NK-92 (cell line): Measurements from ENCODE around the gene SDCCAG8.

Experiments
- DNase-seq: peaks from one replicate; lab custom pipeline; 2025; ENCODE audit not compliant: unreplicated experiment; lab: John Stamatoyannopoulos, UW

The SDCCAG8 gene

DNA sequence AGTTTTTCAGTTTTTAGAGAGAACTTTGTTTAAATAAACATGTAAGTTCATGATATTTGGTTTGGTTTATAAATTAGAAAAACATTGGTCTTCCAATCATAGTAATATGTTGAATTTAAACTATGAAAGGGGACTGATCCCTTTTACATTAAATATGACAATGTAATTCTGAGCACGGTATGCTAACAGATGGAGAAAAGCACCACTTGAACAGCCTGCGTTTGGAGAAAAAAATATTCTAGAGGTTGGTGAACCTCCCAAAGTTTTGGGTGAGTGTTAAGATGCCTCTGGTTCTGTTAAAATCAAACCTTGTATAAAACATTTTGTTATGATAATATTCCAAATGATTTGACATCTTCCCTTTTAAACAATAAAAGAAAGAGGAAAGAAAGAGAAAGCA, 123.9 kb downstream of the SDCCAG8 start:
- DNase-seq, result no peak

DNA sequence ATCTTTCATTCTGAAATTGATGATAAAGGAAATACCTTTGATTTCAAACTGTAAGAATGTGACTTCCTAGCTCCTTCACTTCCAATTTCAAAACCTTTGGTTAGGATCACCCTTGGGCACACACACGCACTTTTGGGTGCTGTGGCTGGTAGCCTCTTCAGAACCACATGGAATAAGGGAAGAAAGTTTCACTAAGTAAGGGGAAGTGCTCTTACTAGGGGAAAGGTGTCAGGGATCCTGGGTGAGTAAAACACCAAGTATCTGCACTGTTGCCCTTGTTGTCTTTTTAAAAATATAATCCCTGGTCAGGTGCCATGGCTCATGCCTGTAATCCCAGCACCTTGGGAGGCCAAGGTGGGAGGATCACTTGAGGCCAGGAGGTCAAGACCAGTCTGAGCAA, 132.4 kb downstream of the SDCCAG8 start:
- no peak for DNase-seq

DNA sequence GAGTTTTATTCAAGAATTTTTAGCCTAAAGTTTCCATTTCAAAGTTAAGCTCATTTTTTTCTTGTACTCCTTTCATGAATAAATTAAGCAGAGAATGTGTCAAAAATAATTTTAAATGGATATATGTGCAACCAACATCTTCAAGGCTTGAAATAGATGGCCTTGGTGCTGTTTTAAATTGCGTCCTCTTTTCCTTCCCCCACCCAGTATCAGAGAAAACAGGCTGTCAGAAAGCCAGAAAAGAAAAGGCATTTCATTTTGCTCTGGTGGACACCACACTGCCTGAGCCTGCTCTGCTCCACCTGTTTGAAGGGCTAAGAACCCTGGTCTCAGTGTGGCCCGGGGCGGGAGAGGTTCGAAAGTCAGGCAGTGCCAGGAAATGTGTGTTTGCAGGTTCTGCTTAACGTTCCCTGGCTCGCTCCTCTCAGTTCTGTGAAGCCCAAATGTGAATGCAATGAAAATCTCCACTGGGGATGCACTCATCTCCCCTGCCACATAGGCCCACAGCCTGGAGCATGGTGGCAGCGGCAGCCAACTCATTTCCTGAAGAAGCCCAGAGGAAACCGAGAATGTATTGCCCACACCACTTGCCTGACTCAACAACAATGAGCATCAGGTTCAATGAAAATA, 134.4 kb downstream of the SDCCAG8 start:
- no peak for DNase-seq

DNA sequence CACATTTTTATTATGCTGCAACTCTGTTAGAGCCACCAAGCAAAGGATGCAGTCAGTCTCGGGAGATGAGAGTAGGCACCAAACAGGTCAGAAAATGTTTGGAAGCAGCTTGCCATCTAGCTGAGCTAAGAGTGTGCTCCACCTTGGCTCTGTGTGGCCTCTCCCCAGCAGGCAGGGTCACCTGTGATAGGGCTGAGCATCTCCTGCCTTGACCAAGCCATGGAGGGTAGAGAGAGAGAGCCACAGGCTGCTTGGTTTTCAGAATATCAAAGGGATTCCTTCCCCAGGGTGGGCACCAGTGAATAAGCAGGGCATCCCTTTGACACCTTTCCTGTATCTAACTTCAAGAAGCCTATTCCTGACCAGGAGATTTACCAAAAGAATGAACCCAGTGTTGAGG, 135.5 kb downstream of the SDCCAG8 start:
- no peak for DNase-seq

DNA sequence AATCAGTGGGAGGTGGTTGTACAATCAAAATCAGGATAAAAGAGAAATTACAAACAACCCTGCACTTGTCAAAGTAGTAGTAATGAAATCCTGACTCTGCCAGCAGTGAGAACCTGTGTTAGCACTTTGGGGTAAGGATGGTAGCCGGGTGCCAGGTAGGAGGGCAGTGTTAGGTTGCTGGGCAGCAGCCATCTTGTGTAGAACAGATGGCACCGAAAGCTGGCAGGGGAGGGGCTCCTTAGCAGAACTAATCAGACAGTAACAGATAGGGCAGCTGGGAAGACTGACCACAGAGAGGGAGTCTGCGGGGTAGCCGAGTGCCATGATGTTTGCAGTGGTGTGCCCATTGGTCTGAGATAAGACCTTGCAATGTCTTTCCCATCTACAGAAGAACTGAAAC, 137.3 kb downstream of the SDCCAG8 start:
- DNase-seq, result no peak

DNA sequence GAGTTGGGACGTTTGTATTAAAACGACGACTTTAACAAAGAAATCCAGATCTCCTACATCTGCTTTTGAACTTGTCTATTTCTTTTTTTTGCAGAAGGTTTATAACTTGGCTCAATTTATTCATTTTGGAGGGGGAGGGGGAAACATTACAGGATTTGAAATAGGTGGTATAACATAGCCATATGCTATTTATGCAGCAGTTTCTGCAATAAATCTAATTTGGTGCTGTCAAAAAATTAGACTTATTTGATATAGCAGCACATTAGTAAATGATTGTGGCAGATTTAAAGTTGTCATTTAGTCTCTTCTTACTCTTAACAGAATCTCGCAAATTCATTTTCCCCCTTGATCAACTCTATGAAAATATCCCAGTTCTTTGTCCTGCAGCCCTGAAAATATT, 138.2 kb downstream of the SDCCAG8 start:
- no peak for DNase-seq

DNA sequence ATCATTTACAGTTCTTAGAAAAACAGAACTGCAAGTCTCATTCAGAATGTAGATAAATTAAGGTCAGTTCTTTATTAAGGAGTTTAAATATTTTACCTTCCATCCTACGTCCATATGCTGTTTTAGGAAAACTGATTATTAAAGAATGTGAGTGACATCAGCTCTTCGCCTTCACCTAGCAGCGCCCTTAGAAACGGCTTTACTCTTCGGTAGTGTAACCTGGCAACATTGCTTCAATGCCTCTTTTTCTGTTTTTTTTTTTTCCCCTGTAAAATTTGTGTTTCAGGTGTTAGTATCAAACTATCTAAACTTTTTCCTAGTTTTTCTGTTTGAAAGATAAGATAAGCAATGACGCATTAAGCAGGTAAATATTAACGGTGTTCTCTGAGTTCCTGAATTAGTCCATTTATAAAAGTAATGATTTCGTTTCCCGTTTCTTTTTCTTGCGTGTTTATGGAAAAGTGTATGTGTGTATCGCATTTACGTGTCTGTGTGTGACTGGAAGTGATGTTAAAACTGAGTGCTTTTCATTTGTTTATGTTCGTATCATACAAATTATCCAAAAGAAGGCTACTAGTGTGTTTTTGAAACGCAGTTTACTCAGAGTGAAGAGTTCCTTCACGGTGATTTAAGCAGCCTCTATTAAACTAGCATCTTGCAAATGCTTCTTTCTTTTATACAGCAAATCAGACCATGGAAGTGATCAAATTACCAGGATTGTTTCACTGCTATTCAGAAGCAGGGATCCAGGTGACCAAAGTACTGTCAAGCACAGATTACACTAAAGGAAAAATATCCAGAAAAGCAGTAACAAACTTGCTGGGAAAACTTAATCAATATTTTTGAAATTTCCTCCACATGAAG, 139.0 kb downstream of the SDCCAG8 start:
- DNase-seq, result no peak

DNA sequence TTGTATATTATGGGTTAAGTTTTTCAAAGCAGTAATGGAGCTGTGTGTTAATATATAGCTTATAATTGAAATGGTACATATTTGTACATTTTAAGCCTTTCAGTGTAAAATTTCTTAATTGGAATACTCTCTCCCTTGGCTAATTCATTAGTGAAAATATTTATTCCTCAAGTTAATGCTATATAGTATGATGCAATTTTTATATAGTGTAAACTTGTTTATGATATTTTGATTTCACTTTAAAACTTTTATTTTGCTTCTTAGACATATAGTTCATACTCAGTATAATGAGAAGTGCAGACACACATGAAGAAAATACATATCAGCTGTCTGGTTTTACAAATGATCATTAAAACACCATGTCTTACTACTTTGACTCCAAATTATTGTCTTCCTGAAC, 140.6 kb downstream of the SDCCAG8 start:
- DNase-seq, result no peak

DNA sequence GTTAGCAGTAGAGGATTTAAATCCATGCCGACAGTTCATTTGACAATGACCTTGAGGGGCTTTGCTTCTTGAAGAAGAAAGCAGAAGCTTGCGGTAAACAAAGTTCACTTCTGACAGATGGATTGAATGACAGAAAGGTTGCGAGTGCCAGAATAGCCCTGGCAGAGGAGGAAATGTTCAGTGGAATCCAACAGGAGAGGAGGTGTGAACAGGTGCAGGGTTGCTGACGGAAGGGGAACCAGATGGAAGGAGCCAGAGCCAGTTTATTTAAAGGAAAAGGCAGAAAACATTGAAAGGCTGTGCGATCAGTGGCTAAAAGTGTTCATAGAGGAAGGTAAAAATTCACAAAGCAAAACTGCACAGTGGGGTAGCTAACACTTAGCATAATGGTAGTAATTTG, 141.0 kb downstream of the SDCCAG8 start:
- DNase-seq, result no peak

DNA sequence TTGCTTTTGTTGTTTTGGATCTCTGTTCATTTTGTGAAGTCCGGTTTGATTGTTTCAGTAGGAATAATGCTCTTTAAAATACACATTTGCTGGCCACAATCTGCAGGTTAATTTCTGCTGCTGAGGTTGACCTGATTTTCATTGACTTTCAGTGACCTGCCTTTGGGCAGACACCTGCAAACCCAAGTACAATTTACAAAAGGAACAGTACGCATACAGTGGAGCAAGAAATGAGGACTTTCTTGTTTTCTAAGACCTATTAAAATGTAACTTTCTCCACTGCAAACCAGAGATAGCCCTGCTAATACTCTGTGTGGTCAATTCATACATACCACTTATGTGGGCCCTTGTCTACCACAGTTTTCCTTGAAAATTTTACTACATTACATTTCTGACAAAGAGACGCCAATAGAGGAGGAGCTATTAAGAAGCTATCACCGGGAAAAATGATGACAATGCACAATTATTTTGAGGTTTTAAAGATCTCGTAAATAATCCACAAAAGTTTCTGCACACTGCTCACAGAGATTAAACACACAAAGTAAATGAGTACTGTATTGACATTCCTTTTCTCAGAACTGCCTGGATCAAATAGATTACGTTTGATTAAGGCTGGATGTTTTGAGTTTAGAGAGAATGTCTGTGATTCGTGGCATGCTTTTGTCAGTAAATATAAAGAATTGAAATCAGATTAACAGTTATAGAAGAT, 141.9 kb downstream of the SDCCAG8 start:
- no peak for DNase-seq

DNA sequence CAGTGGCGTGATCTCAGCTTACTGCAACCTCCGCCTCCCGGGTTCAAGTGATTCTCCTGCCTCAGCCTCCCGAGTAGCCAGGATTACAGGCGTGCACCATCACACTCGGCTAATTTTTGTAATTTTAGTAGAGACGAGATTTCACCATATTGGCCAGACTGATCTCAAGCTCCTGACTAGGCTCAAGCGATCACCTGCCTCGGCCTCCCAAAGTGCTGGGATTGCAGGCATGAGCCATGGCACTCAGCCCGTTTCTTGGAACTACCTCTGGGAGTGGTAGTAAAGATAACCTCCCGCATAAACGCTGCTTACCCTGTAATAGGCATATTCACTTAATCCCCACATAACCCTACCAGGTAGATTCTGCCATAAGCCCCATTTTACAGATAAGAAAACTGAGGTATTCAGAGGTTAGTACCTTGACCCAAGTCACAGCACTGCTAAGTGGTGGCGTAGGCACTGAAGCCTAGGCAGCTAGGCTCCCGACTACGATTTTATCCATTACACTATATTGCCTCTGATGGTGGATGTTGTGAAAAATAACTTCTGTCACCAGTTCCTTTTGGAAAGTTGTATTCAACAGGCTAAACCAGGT, 143.8 kb downstream of the SDCCAG8 start:
- no peak for DNase-seq

DNA sequence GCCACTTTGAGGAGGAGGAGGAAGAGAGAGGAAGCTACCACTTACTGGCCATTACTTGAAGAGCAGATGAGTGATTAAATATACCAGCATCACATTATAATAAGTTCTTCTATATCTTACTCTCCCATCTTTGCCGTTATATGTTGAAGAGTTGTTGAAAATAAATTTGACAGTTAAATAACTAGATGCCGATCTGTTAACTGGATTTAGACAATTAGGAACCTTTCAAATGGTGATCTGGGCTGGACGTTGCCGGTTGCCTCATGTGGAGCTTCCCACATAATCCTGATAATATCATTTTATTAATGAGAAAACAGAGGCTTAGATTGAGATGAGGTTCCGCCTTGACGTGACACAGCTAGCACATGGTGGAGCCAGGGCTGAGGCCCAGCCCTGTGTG, 147.0 kb downstream of the SDCCAG8 start:
- no peak for DNase-seq

DNA sequence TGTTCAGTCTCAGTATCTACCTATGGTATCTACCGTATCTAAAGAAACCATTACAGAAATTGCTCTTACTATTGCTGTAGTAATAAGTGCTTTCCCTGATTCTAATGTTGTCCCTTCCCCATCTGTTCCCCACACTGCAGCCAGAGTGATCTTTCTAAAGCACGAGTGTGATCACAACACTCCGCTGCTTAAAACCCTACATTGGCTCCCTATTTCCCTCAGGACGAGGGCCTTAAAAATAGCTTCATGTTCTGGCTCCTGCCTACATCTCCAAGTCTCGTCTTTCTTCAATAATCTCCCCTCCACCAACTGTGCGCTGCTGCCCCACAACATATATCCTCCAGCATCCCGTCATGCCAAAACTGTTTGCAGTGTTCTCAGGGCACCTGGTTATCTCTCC, 150.6 kb downstream of the SDCCAG8 start:
- DNase-seq, result no peak

DNA sequence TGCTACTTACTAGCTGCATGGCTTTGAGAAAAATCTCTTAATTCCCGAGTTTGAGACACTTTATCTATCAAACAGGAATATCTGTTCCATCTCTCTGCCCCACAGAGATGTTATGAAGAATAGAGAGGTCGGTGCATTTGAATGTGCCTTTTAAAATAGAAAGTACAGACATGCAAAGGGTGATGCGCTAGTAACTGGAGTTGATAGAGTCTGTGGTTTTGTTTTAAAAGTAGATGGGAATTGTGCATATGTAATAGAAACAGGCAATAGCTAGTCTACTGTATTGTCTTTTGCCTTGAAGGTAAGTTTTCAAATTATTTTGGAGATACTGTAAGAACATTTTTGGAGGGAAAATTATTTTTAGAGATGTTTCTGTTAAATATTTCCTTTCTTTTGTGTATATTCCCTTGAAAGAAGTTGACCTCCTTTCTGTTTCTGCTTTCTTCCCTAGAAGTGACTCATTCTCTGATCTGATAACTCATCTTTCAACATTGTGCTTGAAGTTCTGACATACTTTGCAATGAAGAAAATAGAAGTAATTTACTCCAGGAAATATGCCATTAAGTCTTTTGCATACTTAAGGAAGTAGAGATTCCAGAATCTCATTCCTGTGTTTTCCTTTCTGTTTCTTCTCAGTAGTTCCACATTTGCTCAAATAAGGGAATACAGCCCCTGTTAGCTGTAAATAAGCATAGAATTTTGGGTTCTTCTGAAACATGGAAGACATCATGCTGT, 151.6 kb downstream of the SDCCAG8 start:
- DNase-seq, result no peak

DNA sequence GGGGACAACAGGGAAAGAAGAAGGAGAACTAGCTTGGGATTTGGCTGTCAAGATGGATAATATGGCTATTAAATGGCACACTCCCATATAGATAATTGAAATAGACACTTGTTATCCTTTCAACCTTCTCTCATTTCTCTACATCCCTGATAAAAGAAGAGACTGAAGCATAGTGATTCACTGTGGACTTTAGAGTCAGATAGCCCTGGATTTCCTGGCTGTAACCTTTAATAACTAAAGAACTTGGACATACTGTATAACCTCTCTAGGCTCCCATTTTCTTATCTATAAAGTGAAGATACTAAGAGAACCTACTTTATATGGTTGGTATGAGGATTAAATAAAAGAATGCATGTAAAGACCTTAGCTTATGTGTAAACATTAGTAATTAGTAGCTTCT, 152.6 kb downstream of the SDCCAG8 start:
- DNase-seq, result no peak

DNA sequence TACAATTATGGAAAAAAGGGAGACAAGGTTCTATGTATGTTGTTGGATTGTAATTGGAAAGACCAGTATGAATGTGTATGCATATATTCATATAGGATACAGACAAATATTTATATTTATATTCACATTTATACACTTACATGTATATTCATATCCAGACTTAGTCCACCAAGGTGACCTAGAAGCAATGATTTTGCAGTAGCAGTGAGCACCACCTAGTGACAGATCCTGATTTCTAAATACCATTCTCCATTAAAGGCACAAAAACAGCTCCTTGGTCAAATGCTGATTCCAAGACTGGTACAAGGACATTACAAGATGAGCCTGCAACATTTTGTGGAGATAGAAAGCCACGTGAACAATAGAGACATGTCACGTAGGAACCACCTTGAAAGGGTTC, 153.4 kb downstream of the SDCCAG8 start:
- DNase-seq, result no peak

DNA sequence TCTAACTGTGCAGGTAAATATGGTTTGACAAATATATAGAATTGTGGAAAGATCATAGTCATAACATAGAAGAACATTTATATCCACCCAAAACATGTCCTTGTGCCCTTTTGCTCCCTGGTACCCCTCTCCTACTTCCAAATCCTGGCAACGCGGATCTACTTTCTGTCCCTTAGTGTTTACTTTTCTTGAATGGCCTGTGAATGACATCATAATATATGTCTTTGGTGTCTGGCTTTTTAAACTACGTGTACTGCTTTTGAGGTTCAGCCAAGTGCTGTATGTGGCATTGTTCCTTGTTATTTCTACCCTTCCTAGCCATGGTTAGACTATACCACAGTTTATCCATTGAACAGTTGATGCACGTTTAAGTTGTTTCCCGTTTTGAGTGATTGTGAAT, 155.6 kb downstream of the SDCCAG8 start:
- no peak for DNase-seq

DNA sequence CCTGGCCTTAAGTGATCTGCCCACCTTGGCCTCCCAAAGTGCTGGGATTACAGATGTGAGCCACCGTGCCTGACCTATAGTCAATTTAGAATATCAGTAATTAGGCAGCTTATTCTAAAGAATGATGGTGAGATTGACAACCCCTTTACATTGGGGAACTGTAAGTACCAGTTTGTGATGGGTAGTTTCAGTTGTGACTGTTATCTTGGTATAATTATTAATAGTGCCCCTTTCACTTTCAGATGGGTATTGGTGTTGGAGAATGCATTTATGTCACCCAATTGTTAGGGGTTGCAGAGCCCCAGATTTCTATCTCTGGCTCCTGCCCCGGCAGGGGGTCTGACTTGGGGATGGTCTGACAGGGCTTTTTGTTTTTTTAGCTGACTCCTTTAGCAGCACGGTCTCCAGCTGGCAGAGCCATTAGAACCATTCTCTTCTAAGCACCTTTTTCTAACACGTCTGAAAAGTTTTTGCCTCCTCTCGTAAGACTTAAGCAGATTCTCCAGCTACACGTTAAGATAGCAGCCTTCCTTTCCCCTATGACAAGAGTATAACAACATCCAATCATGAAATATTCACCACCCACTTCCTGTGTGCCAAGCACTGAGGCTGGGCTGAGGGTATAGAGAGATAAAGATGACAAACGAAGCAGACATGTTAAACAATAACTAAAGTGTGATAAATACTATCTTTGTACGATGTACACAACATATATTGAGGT, 157.8 kb downstream of the SDCCAG8 start:
- no peak for DNase-seq

DNA sequence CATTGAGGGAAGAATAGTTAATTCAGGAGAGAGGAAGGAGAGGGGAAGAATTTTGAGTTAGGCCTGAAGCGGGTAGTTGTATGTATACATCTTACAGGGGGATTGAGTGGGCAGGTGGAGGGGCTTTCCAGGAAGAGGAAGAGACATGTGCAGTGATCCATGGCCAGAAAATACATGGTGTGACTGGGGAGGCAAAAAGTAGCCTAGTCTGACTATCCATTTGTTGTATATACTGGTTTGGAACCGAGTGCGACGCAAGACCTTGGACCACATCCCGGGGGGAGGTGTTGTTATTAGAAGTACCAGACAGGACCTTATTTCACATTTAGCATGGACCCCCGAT, 158.3 kb downstream of the SDCCAG8 start:
- DNase-seq, result no peak

DNA sequence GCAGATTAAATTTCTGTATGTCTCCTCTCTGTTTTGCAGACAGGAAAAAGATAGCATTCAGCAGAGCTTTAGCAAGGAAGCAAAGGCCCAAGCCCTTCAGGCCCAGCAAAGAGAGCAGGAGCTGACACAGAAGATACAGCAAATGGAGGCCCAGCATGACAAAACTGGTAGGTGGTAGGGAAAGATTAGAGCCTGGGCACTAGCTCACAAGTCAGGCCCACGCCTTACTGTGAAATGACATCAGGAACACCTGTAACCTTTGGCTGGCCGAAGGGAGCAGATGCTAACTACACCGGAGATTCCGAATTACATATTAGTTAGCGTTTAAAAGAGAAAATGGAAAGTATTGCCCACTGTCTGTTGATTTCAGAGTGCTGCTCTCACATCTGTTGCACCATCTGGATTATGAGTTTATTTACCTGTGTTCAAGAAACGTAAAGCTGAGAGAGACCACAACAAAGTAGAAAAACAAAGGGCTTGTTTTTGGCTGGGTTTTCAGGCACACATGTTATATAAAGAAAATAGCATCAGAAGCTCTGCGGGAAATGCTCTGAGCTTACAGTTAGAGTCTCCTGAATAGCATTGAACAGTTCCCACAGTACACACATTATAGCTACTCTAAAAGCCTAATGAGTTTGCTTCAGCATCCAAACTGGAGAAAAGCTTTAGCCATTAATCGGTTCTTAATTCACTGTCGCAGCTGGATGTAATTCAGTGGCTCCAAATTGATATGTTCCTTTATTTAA, 160.0 kb downstream of the SDCCAG8 start:
- no peak for DNase-seq
